ENCODE results near the gene ARHGAP22.

The ARHGAP22 gene

GRCh38 chr10:48442090-48442808 lies 162.6 kb downstream of the ARHGAP22 start:
- DNase-seq (ENCODE audit: extremely low read depth, low read depth), result no peak
- no peak for TF ChIP-seq CTCF (IDR thresholded peaks at IDR 0.05; ENCODE audit: low read depth, low read length, missing control alignments)
- H3K4me3 ChIP-seq (replicated peaks; ENCODE audit: low read depth, low read length), result no peak overlapping the region

- no peak overlapping the region for H3K4me3 ChIP-seq (replicated peaks; ENCODE audit: low read depth, low read length)
- TF ChIP-seq CTCF (IDR thresholded peaks at IDR 0.05; ENCODE audit: low read depth, low read length, missing control alignments), result no peak
- DNase-seq (ENCODE audit: extremely low read depth, low read depth), result no peak
Observed at GRCh38 chr10:48440771-48441170, 164.1 kb downstream of the ARHGAP22 start.

- H3K4me3 ChIP-seq (replicated peaks; ENCODE audit: low read depth, low read length), result no peak overlapping the region
- no peak for TF ChIP-seq CTCF (IDR thresholded peaks at IDR 0.05; ENCODE audit: low read depth, low read length, missing control alignments)
- DNase-seq (ENCODE audit: extremely low read depth, low read depth), result no peak
Observed at GRCh38 chr10:48439581-48440041, 165.3 kb downstream of the ARHGAP22 start.

GRCh38 chr10:48439031-48439430 lies 165.8 kb downstream of the ARHGAP22 start:
- no peak for DNase-seq (ENCODE audit: extremely low read depth, low read depth)
- H3K4me3 ChIP-seq (replicated peaks; ENCODE audit: low read depth, low read length), result no peak overlapping the region
- no peak for TF ChIP-seq CTCF (IDR thresholded peaks at IDR 0.05; ENCODE audit: low read depth, low read length, missing control alignments)

GRCh38 chr10:48437546-48437945 lies 167.3 kb downstream of the ARHGAP22 start:
- H3K4me3 ChIP-seq (replicated peaks; ENCODE audit: low read depth, low read length), result no peak overlapping the region
- TF ChIP-seq CTCF (IDR thresholded peaks at IDR 0.05; ENCODE audit: low read depth, low read length, missing control alignments), result no peak
- DNase-seq (ENCODE audit: extremely low read depth, low read depth), result no peak

GRCh38 chr10:48431871-48432270 lies 173.0 kb downstream of the ARHGAP22 start:
- DNase-seq (ENCODE audit: extremely low read depth, low read depth), result no peak
- no peak for TF ChIP-seq CTCF (IDR thresholded peaks at IDR 0.05; ENCODE audit: low read depth, low read length, missing control alignments)
- no peak overlapping the region for H3K4me3 ChIP-seq (replicated peaks; ENCODE audit: low read depth, low read length)

Data from HFF-Myc (cell line).